Ishikawa (cell line): ENCODE results near the gene ATP8B2.

ENCODE experiments used
- EGR1 ChIP-seq: IDR thresholded peaks from 2 replicates; pipeline ENCODE4 v1.6.1; 2012
- EP300 ChIP-seq: IDR thresholded peaks from 2 replicates; pipeline ENCODE4 v1.6.1; 2012; ENCODE audit warnings: borderline replicate concordance
- ZBTB7A ChIP-seq: IDR thresholded peaks from 2 replicates; pipeline ENCODE4 v1.6.1; 2012; ENCODE audit warnings: low read depth
- TF ChIP-seq, protein P1 (sequence below): IDR thresholded peaks from 2 replicates; pipeline ENCODE4 v1.6.1; 2012

DNA sequence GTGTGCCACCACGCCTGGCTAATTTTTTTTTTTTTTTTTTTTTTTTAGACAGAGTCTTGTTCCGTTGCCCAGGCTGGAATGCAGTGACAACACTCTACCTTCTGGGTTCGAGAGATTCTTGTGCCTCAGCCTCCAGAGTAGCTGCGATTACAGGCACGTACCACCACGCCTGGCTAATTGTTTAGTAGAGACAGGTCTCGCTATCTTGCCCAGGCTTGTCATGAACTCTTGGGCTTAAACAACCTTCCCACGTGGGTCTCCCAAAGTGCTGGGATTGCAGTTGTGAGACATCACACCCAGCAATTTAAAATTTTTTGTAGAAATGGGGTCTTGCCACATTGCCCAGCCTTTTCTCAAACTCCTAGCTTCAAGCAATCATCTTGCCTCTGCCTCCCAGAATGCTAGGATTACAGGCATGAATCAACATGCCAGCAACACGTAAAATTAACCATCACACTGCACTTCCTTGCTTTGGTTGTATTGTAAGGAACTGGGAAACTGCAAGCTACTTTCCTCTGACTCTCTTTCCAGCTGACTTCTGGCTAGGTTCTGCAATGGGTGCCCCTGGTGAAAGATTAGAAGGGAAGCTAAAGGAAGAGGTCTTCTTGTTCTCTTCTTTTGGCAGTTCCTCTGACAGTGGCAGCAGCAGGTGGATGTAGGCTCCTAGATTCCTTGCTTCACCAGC, 65.9 kb downstream of the ATP8B2 start:
- TF ChIP-seq EP300 (no peak), EGR1 (no peak), ZBTB7A (no peak)
- TF ChIP-seq, protein P1, sequence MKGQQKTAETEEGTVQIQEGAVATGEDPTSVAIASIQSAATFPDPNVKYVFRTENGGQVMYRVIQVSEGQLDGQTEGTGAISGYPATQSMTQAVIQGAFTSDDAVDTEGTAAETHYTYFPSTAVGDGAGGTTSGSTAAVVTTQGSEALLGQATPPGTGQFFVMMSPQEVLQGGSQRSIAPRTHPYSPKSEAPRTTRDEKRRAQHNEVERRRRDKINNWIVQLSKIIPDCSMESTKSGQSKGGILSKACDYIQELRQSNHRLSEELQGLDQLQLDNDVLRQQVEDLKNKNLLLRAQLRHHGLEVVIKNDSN = no peak
